NB4 (cell line): ENCODE data around the gene TSSC4.
A peak's percentile ranks its signal among the peaks of the same experiment; 100 is the strongest.

Experiments
- DNase-seq: peaks from one replicate; pipeline ENCODE4 v3.0.0; 2010; ENCODE audit warnings: low read depth
- H3K4me3 ChIP-seq: one replicate; pipeline ENCODE4 v1.5.1; 2011; ENCODE audit warnings: mild to moderate bottlenecking, low read depth, low read length, moderate library complexity
- CTCF ChIP-seq: IDR thresholded peaks from one replicate; pipeline ENCODE4 v1.5.1; 2012; ENCODE audit warnings: low read depth, low read length
- MAX ChIP-seq: IDR thresholded peaks from 2 replicates; pipeline ENCODE4 v1.6.1; 2011; ENCODE audit warnings: low read depth, low read length
- MYC ChIP-seq: IDR thresholded peaks from 2 replicates; pipeline ENCODE4 v1.6.1; 2011; ENCODE audit warnings: low read depth, low read length
- POLR2A ChIP-seq: IDR thresholded peaks from 2 replicates; pipeline ENCODE4 v1.6.1; 2011; ENCODE audit warnings: mild to moderate bottlenecking; ENCODE audit not compliant: insufficient read length; ENCODE audit errors: extremely low read depth

TSSC4 gene

GRCh38 chr11:2390091-2390724, 10.3 kb upstream of the TSSC4 start:
- H3K4me3 ChIP-seq, result no peak overlapping the region
- TF ChIP-seq POLR2A, result no peak
- TF ChIP-seq MAX, result no peak
- no peak for TF ChIP-seq MYC
- no peak for TF ChIP-seq CTCF
- no peak for DNase-seq

- peak; percentile 30 for DNase-seq
- H3K4me3 ChIP-seq, result no peak overlapping the region
- TF ChIP-seq CTCF (no peak), MYC (no peak), POLR2A (no peak), MAX (no peak)
Observed at GRCh38 chr11:2390725-2391151, 9.8 kb upstream of the TSSC4 start.

- TF ChIP-seq CTCF, result no peak
- TF ChIP-seq MYC, result no peak
- no peak for TF ChIP-seq MAX
- no peak for TF ChIP-seq POLR2A
- no peak for DNase-seq
- no peak overlapping the region for H3K4me3 ChIP-seq
Observed at GRCh38 chr11:2391181-2391975, 9.2 kb upstream of the TSSC4 start.

GRCh38 chr11:2392241-2392959, 8.2 kb upstream of the TSSC4 start:
- no peak overlapping the region for H3K4me3 ChIP-seq
- TF ChIP-seq MYC (no peak), CTCF (no peak), MAX (no peak), POLR2A (no peak)
- DNase-seq, result no peak

GRCh38 chr11:2393111-2393868, 7.3 kb upstream of the TSSC4 start:
- no peak overlapping the region for H3K4me3 ChIP-seq
- no peak for TF ChIP-seq MAX
- no peak for DNase-seq
